Posterior vena cava (tissue), 2 donors: Measurements from ENCODE around the gene ZNF219. TPM values are rescaled to one million over a fixed set of nuclear protein-coding genes. Genes with fewer than 3 reads are reported as not detected.
"Not testable (repeated sequence)": the region's sequence is repeated elsewhere in the genome, so short reads cannot be mapped to it uniquely, and the experiment has no call there.

Experiments used
- DNase-seq: peaks from one replicate; pipeline ENCODE4 v3.0.0-alpha.2; 2020; ENCODE audit warnings: low spot score
- intact Hi-C, 2 donors: fragments of 100-400 bp; cut with DNase I; formaldehyde crosslinking; loops; one replicate each; pipeline versions ENCODE4 v1.14.1 to v1.14.2; 2022 to 2023
- total RNA-seq, 2 donors: library from RNA; stranded (reverse); fragmentation: NEBNext Ultra II Directional; extraction: Animal tissue kit (Norgen Biotek cat#: 25700); gene quantifications; one replicate each; pipeline ENCODE4 v1.2.1, GENCODE V29; 2021
- donor health status: DM: yes; HTN: yes; CAD: no.
- donor health status: DM: yes; HTN: yes; CAD: no.

The ZNF219 gene
- total RNA-seq, 2 donors from 2014 or later: 27.0 to 37.6 TPM

GRCh38 chr14:21056520-21057163 lies 41.8 kb downstream of the ZNF219 start:
- intact Hi-C loops: no loop called here

DNA sequence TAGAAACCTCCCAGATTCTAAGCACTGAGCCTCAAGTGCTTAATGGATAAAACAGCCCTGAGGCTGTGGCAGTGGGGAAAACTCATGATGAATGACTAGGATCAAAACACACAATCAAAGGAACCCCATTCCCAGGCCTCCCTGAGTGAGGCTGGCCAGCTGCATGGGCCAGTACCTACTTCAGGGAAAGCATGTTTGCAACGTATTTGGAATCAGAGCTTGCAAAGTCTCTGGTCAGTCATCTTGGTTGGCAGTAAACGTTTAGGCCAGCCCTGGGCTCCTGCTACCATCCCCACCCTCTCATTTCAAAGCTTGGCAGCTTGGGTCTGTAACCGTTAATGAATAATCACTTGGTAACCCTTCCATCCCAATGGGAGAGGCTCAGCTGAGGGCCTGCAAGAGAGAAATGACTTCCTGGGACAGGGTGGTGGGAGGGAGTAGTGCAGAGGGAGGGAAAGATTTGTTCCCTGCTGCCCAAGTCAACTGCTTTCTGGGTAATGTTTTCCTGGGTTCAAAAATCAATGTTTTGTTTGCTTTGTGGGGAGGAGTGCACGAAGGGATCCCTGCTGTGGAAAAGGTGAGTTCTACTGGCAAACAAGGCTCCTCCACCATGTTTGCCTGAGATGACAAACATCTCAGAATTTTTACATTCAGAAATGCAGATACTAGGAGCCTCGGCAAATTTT lies 42.9 kb downstream of the ZNF219 start:
- intact Hi-C loops: no loop called here
- DNase-seq: no peak

More at GRCh38 chr14:21056520-21057163, 41.8 kb downstream of the ZNF219 start:
- no peak for DNase-seq

DNA sequence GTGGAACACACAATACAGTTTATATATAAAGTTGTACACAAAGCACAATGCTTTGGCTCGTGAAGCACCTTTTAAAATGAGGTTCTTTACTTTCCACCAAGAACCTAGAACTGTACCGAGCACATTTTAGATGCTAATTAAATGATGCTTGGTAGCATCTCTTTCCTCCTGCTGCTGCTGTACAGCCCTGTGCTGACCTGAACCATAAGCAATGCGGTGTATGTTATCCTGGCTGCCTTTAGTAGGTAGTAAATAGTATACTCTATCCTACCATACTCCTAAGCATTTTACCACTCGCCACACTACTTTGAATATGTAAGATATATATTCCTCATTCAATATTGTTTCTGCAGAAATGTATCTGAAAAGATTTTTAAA lies 43.7 kb downstream of the ZNF219 start:
- no peak for DNase-seq
- intact Hi-C loops: no loop called here

DNA sequence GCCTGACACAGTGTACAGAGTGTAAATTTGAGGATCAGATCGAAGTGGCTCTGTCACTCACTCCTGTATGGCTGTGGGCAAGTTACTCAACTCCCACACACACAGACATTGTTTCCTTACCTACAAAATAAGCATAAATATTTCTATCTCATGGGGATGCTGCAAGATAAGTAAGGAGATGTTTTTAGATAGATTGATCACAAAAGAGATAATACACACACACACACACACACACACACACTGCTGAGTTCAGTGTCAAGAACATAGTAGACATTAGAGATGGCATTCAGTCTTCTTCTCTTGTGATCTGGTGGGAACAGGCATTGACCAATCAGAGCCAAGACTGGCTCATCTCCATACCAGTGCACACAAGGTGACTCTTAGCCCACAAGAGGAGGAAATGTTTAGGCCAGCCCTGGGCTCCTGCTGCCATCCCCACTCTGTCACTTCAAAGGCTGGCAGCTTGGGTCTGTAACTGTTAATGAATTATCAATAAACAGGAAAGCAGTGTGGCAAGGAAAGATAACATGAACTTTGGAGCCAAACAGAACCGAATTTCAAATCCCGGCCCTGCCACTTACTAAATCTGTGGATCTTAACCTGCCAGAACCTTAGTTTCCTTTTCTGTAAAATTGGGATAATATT lies 44.2 kb downstream of the ZNF219 start:
- intact Hi-C loops: no loop called here
- no peak for DNase-seq

- intact Hi-C loops: loop anchor here in 1 of 2 donors (1.0 kb wide), 1 partner anchor 26 kb away; no protein-coding TSS in a partner anchor
Measured at GRCh38 chr14:21053184-21054122, 45.0 kb downstream of the ZNF219 start.

DNA sequence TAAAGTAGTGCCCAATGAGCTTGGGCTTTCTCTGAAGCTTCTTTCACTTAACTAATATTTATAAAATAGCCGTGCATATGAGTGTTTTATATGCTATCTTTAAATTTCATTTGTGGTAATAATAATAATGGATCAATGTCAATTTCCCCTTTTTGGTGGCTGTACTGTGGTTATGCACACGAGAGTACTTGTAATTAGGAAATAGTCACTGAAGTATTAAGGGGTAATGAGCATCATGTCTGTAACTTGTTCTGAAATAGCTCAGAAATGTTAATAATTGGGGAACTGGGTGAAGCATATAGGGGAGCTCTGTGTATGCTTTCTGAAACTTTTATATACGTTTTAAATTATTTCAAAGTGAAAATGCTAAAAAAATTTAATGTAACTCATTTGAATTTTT lies 47.9 kb downstream of the ZNF219 start:
- intact Hi-C loops: no loop called here
- DNase-seq: no peak

More at GRCh38 chr14:21053184-21054122, 45.0 kb downstream of the ZNF219 start:
- no peak for DNase-seq

DNA sequence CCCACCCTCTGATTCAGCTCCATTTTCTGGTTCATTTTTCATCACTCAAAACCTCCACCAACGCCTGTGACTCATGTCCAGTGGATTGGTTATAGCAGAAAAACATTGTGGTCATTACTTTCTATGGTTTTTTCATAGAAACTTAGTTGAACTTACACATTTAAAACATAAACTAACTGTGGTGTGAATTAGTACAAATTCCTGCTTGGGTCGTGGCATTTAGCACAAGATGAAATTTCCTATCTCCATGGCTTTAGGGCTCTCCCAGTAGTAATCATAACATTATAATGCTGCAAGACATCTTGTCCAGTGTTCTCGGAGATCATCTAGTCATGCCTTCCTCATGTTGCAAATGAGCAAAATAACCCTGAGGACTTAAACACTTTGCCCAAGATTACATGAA lies 49.2 kb downstream of the ZNF219 start:
- intact Hi-C loops: no loop called here
- no peak for DNase-seq

GRCh38 chr14:21048638-21049037 lies 49.8 kb downstream of the ZNF219 start:
- no peak for DNase-seq
- intact Hi-C loops: no loop called here

DNA sequence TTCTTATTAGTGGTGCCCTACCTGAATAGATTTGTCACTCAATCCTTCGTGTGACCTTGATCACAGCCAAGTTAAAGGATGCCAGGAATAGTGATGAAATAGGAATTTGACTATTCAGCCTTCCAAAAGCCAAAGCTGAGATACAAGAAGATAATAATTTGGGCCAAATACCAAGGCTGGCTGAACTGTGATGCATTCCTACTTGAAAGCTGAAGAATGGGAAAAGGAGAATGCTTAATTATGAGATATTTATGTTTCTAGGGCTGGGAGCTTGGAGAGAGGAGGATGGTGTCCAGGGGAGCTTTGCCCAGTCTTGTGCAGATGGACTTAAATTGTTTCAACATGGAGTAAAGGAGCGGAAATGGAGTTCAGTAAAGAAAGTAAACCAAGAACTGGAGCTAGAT lies 51.1 kb downstream of the ZNF219 start:
- intact Hi-C loops: no loop called here
- no peak for DNase-seq

GRCh38 chr14:21043974-21044618 lies 54.4 kb downstream of the ZNF219 start:
- no peak for DNase-seq
- intact Hi-C loops: no loop called here

- intact Hi-C loops: no loop called here
- DNase-seq: no peak
Measured at GRCh38 chr14:21043387-21043973, 55.0 kb downstream of the ZNF219 start.

GRCh38 chr14:21042918-21043317 lies 55.5 kb downstream of the ZNF219 start:
- intact Hi-C loops: no loop called here
- DNase-seq: no peak

GRCh38 chr14:21041676-21042433 lies 56.6 kb downstream of the ZNF219 start, which contains the start of gene RNASE7:
RNASE7 (plus strand) TSS chr14:21042362; CDS start chr14:21042993, 631 bp downstream.
- no peak for DNase-seq
- intact Hi-C loops: no loop called here

DNA sequence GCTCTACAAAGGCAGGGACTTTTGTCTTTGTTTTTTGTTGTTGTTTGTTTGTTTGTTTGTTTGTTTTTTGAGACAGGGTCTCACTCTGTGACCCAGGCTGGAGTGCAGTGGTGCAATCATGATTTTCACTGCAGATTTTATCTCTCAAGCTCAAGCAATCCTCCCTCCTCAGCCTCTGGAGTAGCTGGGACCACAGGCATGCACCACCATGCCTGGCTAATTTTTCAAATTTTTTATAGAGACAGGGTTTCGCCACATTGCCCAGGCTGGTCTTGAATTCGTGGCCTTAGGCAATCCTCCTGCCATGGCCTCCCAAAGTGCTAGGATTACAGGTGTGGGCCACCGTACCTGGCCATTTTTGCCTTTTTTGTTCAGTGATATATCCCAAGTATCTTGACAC lies 57.5 kb downstream of the ZNF219 start:
- intact Hi-C loops, DNase-seq: not testable (repeated sequence)

DNA sequence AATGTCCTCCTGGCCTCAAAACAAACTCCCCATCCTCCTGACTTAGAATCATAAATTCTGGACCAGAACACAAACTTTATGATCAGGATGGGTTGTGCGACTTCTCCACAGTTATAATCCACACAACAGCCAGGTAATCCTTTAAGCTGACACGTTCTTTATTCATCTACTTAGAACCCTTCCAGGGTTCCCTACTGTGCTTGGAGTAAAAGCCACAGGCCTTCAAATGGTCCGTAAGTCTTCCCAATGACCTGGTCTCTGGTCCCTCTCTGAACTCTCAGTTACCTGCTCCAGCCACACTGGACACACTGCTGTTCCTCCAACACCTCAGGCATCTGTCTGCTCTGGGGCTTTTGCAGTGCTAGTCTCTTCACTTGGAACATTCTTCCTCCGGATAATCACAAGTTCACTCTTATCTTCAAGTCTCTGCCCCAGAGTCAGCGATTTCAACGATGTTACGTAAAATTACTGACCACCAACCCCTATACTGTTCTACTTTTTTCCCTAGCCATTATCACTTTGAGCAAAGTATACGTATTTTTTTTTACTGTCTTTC lies 58.0 kb downstream of the ZNF219 start:
- DNase-seq: no peak
- intact Hi-C loops: no loop called here
